Stomach (tissue), 9 donors: ENCODE results near the gene L3MBTL1. TPM values are rescaled to one million over a fixed set of nuclear protein-coding genes. Genes with fewer than 3 reads are reported as not detected.

Source experiments
- DNase-seq, 2 donors: peaks; one replicate each; pipeline versions ENCODE4 v3.0.0 to v3.0.0-alpha.2; 2013 to 2019
- H3K27ac ChIP-seq, 5 donors: fragments of 200-600 bp in 4 of 5; sonication (generic) in 4 of 5; one replicate each; pipeline ENCODE4 v1.5.1; 2013 to 2019; ENCODE audit warnings: mild to moderate bottlenecking in 1 of 5, moderate library complexity in 1 of 5
- H3K27me3 ChIP-seq, 3 donors: fragments of 200-600 bp; sonication (generic); one replicate each; pipeline ENCODE4 v1.5.1; 2017 to 2019; ENCODE audit warnings: mixed run types in 1 of 3
- H3K36me3 ChIP-seq, 4 donors: fragments of 200-600 bp; sonication (generic); 1 replicate in 3 of 4; 2 replicates in 1 of 4; pipeline ENCODE4 v1.5.1; 2016 to 2019
- H3K4me1 ChIP-seq, 4 donors: fragments of 200-600 bp; sonication (generic); one replicate each; pipeline ENCODE4 v1.5.1; 2016 to 2019
- H3K4me3 ChIP-seq, 4 donors: fragments of 200-600 bp; sonication (generic) in 3 of 4; one replicate each; pipeline ENCODE4 v1.5.1; 2016 to 2019; ENCODE audit warnings: mild to moderate bottlenecking in 1 of 4
- H3K9me3 ChIP-seq, 4 donors: fragments of 200-600 bp; sonication (generic); one replicate each; pipeline ENCODE4 v1.5.1; 2016 to 2019
- EP300 ChIP-seq: sonication (generic); formaldehyde crosslinking; IDR thresholded peaks from one replicate; pipeline ENCODE4 v1.6.1; 2017; ENCODE audit warnings: antibody characterized with exemption
- POLR2A ChIP-seq, 4 donors: fragments of 450-650 bp; IDR thresholded peaks; one replicate each; pipeline ENCODE4 v1.6.1; 2016; ENCODE audit warnings: antibody characterized with exemption in 4 of 4, control low read depth in 2 of 4, mild to moderate bottlenecking in 1 of 4, moderate library complexity in 1 of 4
- POLR2AphosphoS5 ChIP-seq, 3 donors: sonication (generic); formaldehyde crosslinking; IDR thresholded peaks; one replicate each; pipeline ENCODE4 v1.6.1; 2016; ENCODE audit warnings: antibody characterized with exemption in 3 of 3
- WGBS, 5 donors: extraction: QIAGEN DNeasy Blood & Tissue Kit in 3 of 5; methylation state at CpG; one replicate each; pipeline versions ENCODE4 v1.1.5 to v1.1.7; 2013 to 2018; 5-methylcytosine and 5-hydroxymethylcytosine counted together
- intact Hi-C: fragments of 100-400 bp; cut with DNase I; formaldehyde crosslinking; loops from one replicate; pipeline ENCODE4 v1.15.1; 2023; ENCODE audit warnings: low total_unique reads
- polyA plus RNA-seq, 3 donors: library from polyadenylated mRNA; stranded (reverse); fragments of 200-250 nt; gene quantifications; one replicate each; pipeline ENCODE4 v1.2.3, GENCODE V29; 2013
- total RNA-seq, 5 donors: library from RNA; depleted of rRNA; stranded (reverse); fragments of >200 nt; gene quantifications; one replicate each; pipeline versions ENCODE4 v1.1.0 to v1.2.3, GENCODE V29; 2014 to 2016
- TF ChIP-seq, protein P1 (sequence below), 7 experiments: fragments of 450-650 bp in 4 of 7; fragments of 200-600 bp in 3 of 7; sonication (generic) in 3 of 7; IDR thresholded peaks; one replicate each; pipeline ENCODE4 v1.5.1; 2016 to 2019; ENCODE audit warnings: antibody characterized with exemption in 7 of 7, control low read depth in 2 of 7, mild to moderate bottlenecking in 1 of 7
- donor health status: healthy with polysubstance abuse.
- donor health status: Bipolar disorder and iron deficiency.
- donor health status: healthy.

Gene L3MBTL1
- total and polyA plus RNA-seq, 8 donors, result 0.76 to 28.7 (median 8.5) TPM

DNA sequence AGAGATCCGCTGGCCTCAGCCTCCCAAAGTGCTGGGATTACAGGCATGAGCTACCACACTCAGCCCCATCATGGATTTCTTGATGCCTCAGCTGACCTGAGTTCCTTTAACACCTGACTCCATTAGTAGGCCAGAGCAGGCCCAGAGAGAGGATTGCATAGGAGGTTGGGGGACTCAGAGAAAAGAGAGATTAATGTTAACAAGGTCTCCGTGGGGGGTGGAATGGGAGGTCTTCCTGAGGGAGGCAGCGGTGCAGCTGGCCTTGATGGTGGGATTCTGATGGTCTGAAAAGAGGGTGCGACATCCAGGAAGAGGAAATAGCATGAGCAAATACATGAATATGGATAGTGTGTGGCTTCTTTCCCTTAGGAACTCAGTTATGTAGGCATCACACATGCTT, 61.2 kb downstream of the L3MBTL1 start:
- intact Hi-C loops, result no loop called here
- peaks cover 0 to 13% (median 4%) of the 10 kb centered on the region in 4 donors for H3K4me1 ChIP-seq
- H3K4me3 ChIP-seq, result no peak overlapping the region
- DNase-seq, result no peak
- WGBS, 5 donors, result 87 to 93% (median 91%) methylated on average over 4 of the region's 4 CpGs
- H3K27ac ChIP-seq, result no peak overlapping the region
- TF ChIP-seq POLR2A (IDR thresholded peaks at IDR 0.05) (no peak), EP300 (no peak), POLR2AphosphoS5 (IDR thresholded peaks at IDR 0.05) (no peak)
- TF ChIP-seq, protein P1, sequence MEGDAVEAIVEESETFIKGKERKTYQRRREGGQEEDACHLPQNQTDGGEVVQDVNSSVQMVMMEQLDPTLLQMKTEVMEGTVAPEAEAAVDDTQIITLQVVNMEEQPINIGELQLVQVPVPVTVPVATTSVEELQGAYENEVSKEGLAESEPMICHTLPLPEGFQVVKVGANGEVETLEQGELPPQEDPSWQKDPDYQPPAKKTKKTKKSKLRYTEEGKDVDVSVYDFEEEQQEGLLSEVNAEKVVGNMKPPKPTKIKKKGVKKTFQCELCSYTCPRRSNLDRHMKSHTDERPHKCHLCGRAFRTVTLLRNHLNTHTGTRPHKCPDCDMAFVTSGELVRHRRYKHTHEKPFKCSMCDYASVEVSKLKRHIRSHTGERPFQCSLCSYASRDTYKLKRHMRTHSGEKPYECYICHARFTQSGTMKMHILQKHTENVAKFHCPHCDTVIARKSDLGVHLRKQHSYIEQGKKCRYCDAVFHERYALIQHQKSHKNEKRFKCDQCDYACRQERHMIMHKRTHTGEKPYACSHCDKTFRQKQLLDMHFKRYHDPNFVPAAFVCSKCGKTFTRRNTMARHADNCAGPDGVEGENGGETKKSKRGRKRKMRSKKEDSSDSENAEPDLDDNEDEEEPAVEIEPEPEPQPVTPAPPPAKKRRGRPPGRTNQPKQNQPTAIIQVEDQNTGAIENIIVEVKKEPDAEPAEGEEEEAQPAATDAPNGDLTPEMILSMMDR (IDR thresholded peaks at IDR 0.05), result no peak
- no peaks in the 10 kb centered on the region for H3K27me3 ChIP-seq
- no peaks in the 10 kb centered on the region for H3K9me3 ChIP-seq
- H3K36me3 ChIP-seq, result peaks cover 25 to 65% (median 56%) of the 10 kb centered on the region in 4 donors

DNA sequence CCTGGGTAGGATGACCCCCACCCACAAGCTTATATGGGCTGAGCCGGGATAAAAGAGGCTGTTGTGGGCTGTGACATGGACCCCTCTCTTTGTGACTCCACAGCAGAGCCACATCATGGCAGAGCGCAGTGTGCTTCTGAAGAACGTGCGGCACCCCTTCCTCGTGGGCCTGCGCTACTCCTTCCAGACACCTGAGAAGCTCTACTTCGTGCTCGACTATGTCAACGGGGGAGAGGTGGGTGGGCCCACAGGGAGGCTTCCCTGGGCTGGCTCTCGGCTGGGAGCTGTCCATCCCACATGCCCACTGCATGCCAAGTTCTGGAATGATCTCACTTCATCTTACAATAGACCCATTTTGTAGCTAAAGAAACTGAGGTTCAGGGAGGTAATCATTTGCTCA, 61.8 kb downstream of the L3MBTL1 start:
- Histone ChIP-seq H3K4me3 (no peak overlapping the region), H3K27me3 (no peaks in the 10 kb centered on the region), H3K9me3 (no peaks in the 10 kb centered on the region), H3K36me3 (peaks cover 25 to 70% (median 61%) of the 10 kb centered on the region in 4 donors), H3K27ac (no peak overlapping the region), H3K4me1 (peaks cover 0 to 13% (median 4%) of the 10 kb centered on the region in 4 donors)
- no peak for DNase-seq
- TF ChIP-seq EP300 (no peak), POLR2A (IDR thresholded peaks at IDR 0.05) (no peak), POLR2AphosphoS5 (IDR thresholded peaks at IDR 0.05) (no peak)
- TF ChIP-seq, protein P1 (IDR thresholded peaks at IDR 0.05), result no peak
- WGBS, 5 donors, result 90 to 96% (median 92%) methylated on average over 2 to 10 of the region's 10 CpGs
- intact Hi-C loops, result no loop called here

DNA sequence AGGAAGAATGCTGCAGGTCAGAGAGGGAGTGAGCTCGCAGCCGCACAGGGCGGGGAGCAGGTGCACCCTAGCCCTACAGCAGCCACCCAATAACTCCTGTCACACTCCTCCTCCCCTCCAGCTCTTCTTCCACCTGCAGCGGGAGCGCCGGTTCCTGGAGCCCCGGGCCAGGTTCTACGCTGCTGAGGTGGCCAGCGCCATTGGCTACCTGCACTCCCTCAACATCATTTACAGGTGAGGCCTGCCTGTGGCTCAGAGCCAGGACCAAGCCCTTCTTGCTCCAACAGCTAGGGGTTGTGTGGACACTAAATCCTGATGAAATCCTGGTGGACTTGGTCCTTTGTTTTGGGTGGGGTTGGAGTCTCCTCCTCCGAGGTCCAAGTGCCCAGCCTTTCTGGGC, 63.0 kb downstream of the L3MBTL1 start:
- 80 to 92% (median 87%) methylated on average over 9 to 10 of the region's 10 CpGs for WGBS, 5 donors
- DNase-seq, result no peak
- no peak overlapping the region for H3K4me3 ChIP-seq
- TF ChIP-seq POLR2AphosphoS5 (IDR thresholded peaks at IDR 0.05), result no peak
- TF ChIP-seq, protein P1 (IDR thresholded peaks at IDR 0.05), result no peak
- no peak for TF ChIP-seq POLR2A (IDR thresholded peaks at IDR 0.05)
- no peak overlapping the region for H3K27ac ChIP-seq
- no peaks in the 10 kb centered on the region for H3K27me3 ChIP-seq
- intact Hi-C loops, result no loop called here
- H3K36me3 ChIP-seq, result peaks cover 25 to 78% (median 69%) of the 10 kb centered on the region in 4 donors
- H3K9me3 ChIP-seq, result no peaks in the 10 kb centered on the region
- H3K4me1 ChIP-seq, result peaks cover 0 to 3% (median 0%) of the 10 kb centered on the region in 4 donors

DNA sequence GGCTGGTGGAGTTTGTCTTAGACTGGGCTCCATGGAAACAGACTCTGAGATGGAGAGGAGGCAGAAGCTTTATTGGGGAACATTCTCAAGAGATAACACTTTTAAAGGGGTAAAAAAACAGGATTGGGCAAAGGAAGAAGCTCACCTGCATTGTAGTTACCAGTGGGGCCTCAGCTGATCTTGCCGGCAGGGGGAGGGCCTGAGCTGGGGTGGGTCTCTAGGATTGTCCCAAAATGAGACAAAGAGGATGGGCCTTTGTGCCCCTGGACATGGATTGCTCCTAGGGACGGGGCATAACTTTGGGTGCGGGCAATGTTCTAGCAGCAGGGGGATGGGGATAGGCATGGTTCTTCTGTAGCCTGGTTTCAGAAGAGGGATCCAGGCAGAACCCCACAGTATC, 63.8 kb downstream of the L3MBTL1 start:
- WGBS, 5 donors, result 89 to 97% (median 93%) methylated on average over 3 of the region's 3 CpGs
- intact Hi-C loops, result no loop called here

More for the DNA sequence above, 63.8 kb downstream of the L3MBTL1 start:
- no peaks in the 10 kb centered on the region for H3K27me3 ChIP-seq
- no peak overlapping the region for H3K27ac ChIP-seq
- H3K9me3 ChIP-seq, result no peaks in the 10 kb centered on the region
- H3K4me1 ChIP-seq, result no peaks in the 10 kb centered on the region
- DNase-seq, result no peak
- TF ChIP-seq POLR2A (IDR thresholded peaks at IDR 0.05) (no peak), POLR2AphosphoS5 (IDR thresholded peaks at IDR 0.05) (no peak), EP300 (no peak)
- TF ChIP-seq, protein P1 (IDR thresholded peaks at IDR 0.05), result no peak
- no peak overlapping the region for H3K4me3 ChIP-seq
- peaks cover 25 to 82% (median 77%) of the 10 kb centered on the region in 4 donors for H3K36me3 ChIP-seq
